Activated naive CD8-positive, alpha-beta T cell treated with anti-CD3 and anti-CD28 coated beads, Interleukin-2, amount 50 U/mL, for 24 hours (primary cell): ENCODE data around the gene DLGAP1.
"Not testable (repeated sequence)": the region's sequence is repeated elsewhere in the genome, so short reads cannot be mapped to it uniquely, and the experiment has no call there.

Experiments used
- ATAC-seq: fragments of 150-1000 bp; cut with Tn5 transposase; one replicate; pipeline ENCODE4 v1.10.0; 2021
- DNase-seq: peaks from one replicate; pipeline ENCODE4 v3.0.0; 2021
- H3K27ac Mint-ChIP-seq: one replicate; pipeline ENCODE4 v1.8.0; 2021; ENCODE audit warnings: mild to moderate bottlenecking, mixed read lengths
- H3K27me3 Mint-ChIP-seq: one replicate; pipeline ENCODE4 v1.8.0; 2021; ENCODE audit warnings: mixed read lengths
- H3K36me3 Mint-ChIP-seq: one replicate; pipeline ENCODE4 v1.8.0; 2021; ENCODE audit warnings: low read depth, mixed read lengths
- H3K4me1 Mint-ChIP-seq: one replicate; pipeline ENCODE4 v1.8.0; 2021; ENCODE audit warnings: mixed read lengths
- H3K4me3 Mint-ChIP-seq: one replicate; pipeline ENCODE4 v1.8.0; 2021; ENCODE audit warnings: mild to moderate bottlenecking, moderate library complexity, mixed read lengths
- H3K9me3 Mint-ChIP-seq: one replicate; pipeline ENCODE4 v1.8.0; 2021; ENCODE audit warnings: mixed read lengths

DLGAP1 gene

GRCh38 chr18:3651266-3651665 lies 803.8 kb downstream of the DLGAP1 start:
- H3K4me3 Mint-ChIP-seq = no peak overlapping the region
- no peaks in the 10 kb centered on the region for H3K9me3 Mint-ChIP-seq
- ATAC-seq (no peak), DNase-seq (no peak)
- peaks cover 51% of the 10 kb centered on the region for H3K4me1 Mint-ChIP-seq
- no peaks in the 10 kb centered on the region for H3K27me3 Mint-ChIP-seq
- no peak overlapping the region for H3K27ac Mint-ChIP-seq
- peaks cover 4% of the 10 kb centered on the region for H3K36me3 Mint-ChIP-seq

GRCh38 chr18:3650521-3651042 lies 804.5 kb downstream of the DLGAP1 start:
- not testable (repeated sequence) for DNase-seq, H3K27me3 Mint-ChIP-seq, ATAC-seq, H3K36me3 Mint-ChIP-seq, H3K9me3 Mint-ChIP-seq, H3K4me3 Mint-ChIP-seq
- Mint-ChIP-seq H3K27ac (peak overlapping the region; percentile 62), H3K4me1 (peaks cover 49% of the 10 kb centered on the region)

GRCh38 chr18:3649633-3650426 lies 805.3 kb downstream of the DLGAP1 start:
- Mint-ChIP-seq H3K4me1 (peaks cover 43% of the 10 kb centered on the region), H3K27me3 (no peaks in the 10 kb centered on the region), H3K36me3 (peaks cover 4% of the 10 kb centered on the region), H3K27ac (no peak overlapping the region), H3K9me3 (no peaks in the 10 kb centered on the region), H3K4me3 (no peak overlapping the region)
- ATAC-seq (no peak), DNase-seq (no peak)

DNA sequence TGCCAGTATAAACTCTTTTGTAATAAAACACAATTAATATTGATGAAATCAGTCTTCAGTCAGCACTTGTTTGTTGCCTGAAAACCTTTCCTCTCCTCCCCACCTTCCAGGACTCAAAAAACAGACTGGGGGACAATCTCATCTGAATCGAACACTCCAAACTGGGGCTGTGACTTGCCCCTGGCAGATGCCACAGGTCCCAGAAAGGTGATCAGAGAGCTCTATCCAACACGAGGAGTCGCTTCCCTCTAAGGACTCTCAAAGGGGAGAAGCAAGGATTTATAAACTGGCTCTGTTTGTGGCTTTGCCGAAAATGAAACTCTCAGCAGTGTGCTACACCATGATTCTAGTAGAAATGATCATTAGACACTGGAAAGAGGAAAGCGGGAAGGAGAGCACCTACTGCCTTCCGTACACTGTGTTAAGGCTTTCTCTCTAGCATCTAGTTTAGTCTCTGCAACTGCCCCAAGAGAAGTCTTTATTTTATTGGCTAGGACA lies 805.9 kb downstream of the DLGAP1 start:
- Mint-ChIP-seq H3K4me1 (peaks cover 36% of the 10 kb centered on the region), H3K27ac (no peak overlapping the region), H3K27me3 (no peaks in the 10 kb centered on the region), H3K36me3 (peaks cover 4% of the 10 kb centered on the region), H3K4me3 (no peak overlapping the region), H3K9me3 (no peaks in the 10 kb centered on the region)
- no peak for ATAC-seq
- no peak for DNase-seq

DNA sequence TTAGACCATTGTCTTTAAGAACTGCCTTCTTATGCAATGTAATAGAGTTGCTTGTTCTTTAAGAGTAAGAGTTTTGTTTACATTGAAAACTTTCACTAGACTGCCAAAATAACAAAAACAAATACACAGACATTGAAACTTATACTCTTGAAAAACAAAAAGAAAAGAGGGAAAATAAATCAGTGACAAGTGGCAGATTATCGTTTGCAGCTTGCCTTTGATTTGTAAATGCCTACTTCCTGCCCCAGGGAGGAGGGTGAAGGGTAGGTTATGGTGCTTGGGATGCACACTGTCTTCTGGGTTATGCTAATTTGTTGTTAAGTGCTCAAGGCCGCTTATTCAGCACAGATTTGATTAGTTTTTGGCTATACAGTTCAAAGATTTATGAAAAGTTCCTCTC lies 806.5 kb downstream of the DLGAP1 start:
- Mint-ChIP-seq H3K9me3 (no peaks in the 10 kb centered on the region), H3K4me3 (no peak overlapping the region), H3K4me1 (peaks cover 36% of the 10 kb centered on the region), H3K27me3 (no peaks in the 10 kb centered on the region), H3K36me3 (peaks cover 4% of the 10 kb centered on the region), H3K27ac (no peak overlapping the region)
- ATAC-seq = no peak
- DNase-seq = no peak

DNA sequence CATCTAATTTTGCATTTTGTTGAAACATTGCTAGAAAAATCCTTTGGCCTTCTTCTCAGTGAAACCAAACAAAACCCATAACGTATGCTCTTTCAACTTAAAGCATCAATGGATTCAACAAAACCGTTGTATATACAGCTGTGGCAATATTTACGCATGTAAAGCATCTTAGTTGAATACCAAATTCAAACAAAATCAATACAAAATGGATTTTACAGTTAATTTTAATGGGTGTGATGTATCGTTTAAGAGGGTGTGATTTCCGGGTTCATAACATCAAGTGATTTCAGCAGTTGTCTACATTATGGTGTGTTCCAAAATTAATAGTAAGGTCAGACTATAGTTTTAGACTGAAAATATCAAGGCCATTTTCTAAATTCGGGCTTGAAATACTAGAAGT lies 806.9 kb downstream of the DLGAP1 start:
- Mint-ChIP-seq H3K27me3 (no peaks in the 10 kb centered on the region), H3K4me1 (peaks cover 36% of the 10 kb centered on the region), H3K4me3 (no peak overlapping the region), H3K36me3 (peaks cover 4% of the 10 kb centered on the region), H3K27ac (no peak overlapping the region), H3K9me3 (no peaks in the 10 kb centered on the region)
- DNase-seq (no peak), ATAC-seq (no peak)

- Mint-ChIP-seq H3K4me3 (no peak overlapping the region), H3K36me3 (peaks cover 1% of the 10 kb centered on the region), H3K9me3 (no peaks in the 10 kb centered on the region), H3K27ac (no peak overlapping the region), H3K4me1 (peaks cover 36% of the 10 kb centered on the region), H3K27me3 (no peaks in the 10 kb centered on the region)
- no peak for DNase-seq
- ATAC-seq = no peak
These were observed 807.5 kb downstream of the DLGAP1 start for GRCh38 chr18:3647636-3648035.

GRCh38 chr18:3645384-3646156 lies 809.5 kb downstream of the DLGAP1 start:
- Mint-ChIP-seq H3K9me3 (no peaks in the 10 kb centered on the region), H3K4me1 (peaks cover 32% of the 10 kb centered on the region), H3K27me3 (no peaks in the 10 kb centered on the region), H3K36me3 (no peaks in the 10 kb centered on the region), H3K4me3 (no peak overlapping the region), H3K27ac (no peak overlapping the region)
- ATAC-seq (no peak), DNase-seq (no peak)

DNA sequence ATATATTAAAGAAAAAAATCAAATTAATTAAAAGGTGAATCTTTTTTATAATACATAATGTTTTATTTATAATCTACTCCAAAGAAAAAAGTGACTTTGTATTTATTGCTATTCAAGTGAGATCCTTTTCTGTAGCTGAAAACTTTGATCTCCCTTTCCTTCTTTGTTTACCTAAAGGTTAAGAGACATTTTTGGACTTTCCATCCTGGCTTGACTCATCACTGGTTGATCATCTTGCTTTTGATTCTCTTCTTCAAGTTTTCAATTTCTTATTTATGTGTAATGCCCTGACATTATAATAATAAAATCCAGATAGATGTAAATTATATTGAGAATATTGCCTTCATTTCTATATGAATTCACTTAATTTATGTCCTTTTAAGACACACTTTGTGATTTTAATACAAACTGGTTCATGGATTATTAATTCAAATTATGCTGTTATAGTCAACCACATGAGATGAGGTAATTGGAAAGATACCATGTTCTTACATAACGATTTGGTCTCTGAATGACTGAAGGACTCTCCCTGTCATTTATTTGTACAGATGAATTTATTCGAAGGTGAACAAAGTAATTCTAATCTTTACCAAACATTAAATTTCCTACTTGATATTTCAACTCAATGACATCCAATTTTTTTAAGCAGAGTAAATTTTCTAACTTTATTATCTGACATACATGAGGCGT lies 820.7 kb downstream of the DLGAP1 start:
- Mint-ChIP-seq H3K4me1 (peaks cover 37% of the 10 kb centered on the region), H3K27ac (peak overlapping the region; percentile 59), H3K4me3 (peak overlapping the region; percentile 25), H3K36me3 (no peaks in the 10 kb centered on the region), H3K9me3 (no peaks in the 10 kb centered on the region), H3K27me3 (no peaks in the 10 kb centered on the region)
- no peak for DNase-seq
- peak; percentile 46 for ATAC-seq

- DNase-seq (no peak), ATAC-seq (no peak)
- Mint-ChIP-seq H3K27me3 (no peaks in the 10 kb centered on the region), H3K9me3 (no peaks in the 10 kb centered on the region), H3K36me3 (no peaks in the 10 kb centered on the region), H3K27ac (no peak overlapping the region), H3K4me1 (peaks cover 40% of the 10 kb centered on the region), H3K4me3 (no peak overlapping the region)
These were observed 823.2 kb downstream of the DLGAP1 start for GRCh38 chr18:3631887-3632286.

- Mint-ChIP-seq H3K27me3 (no peaks in the 10 kb centered on the region), H3K4me1 (peaks cover 47% of the 10 kb centered on the region), H3K36me3 (peaks cover 2% of the 10 kb centered on the region), H3K27ac (peak overlapping the region; percentile 16), H3K9me3 (no peaks in the 10 kb centered on the region), H3K4me3 (no peak overlapping the region)
- DNase-seq (no peak), ATAC-seq (no peak)
These were observed 828.1 kb downstream of the DLGAP1 start for GRCh38 chr18:3626929-3627458.

- H3K27me3 Mint-ChIP-seq = no peaks in the 10 kb centered on the region
- H3K27ac Mint-ChIP-seq = peak overlapping the region; percentile 91
- H3K36me3 Mint-ChIP-seq = peaks cover 2% of the 10 kb centered on the region
- peaks cover 47% of the 10 kb centered on the region for H3K4me1 Mint-ChIP-seq
- no peak for DNase-seq
- H3K4me3 Mint-ChIP-seq = no peak overlapping the region
- ATAC-seq = no peak
- H3K9me3 Mint-ChIP-seq = no peaks in the 10 kb centered on the region
These were observed 829.4 kb downstream of the DLGAP1 start for GRCh38 chr18:3625742-3626091.

DNA sequence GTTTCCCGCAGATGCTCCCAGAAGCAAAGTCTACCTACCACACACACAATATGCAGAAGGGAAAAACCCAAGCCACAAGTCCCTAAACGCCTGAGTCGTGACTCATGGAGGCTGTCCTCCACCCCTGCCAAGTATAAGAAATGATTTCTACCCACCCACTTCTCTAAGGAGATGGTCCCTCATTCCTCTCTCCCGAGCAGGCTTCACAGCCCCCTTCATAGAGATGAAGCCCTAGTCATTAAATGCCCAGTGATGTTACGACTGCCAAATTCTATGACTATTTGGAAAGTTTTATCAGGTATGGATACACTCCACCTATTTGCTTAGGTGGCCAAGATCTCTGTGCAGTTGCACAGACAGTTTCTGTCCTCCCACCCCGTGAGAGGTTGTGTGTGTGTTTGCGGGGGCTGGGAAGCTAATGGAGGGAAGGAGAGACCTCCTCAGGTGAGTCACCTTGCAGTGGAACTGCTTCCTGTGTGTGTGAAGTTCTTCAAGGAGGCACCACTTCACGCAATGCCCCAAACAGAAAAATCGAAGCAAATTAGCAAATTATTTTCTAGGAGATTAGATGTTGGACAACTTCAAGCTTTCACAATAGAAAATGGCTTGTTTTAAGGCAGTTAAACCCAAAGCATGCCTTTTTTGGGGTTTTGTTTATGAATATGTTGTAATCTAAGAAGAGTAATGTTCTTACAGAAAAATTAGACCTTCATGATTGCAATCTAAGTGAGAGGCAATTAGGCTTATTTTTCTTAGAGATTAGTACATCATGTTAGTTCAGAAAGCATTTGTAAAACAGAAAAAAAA lies 830.0 kb downstream of the DLGAP1 start:
- DNase-seq = peak; percentile 66
- Mint-ChIP-seq H3K4me1 (peaks cover 47% of the 10 kb centered on the region), H3K27me3 (no peaks in the 10 kb centered on the region), H3K9me3 (no peaks in the 10 kb centered on the region), H3K27ac (peak overlapping the region; percentile 91), H3K4me3 (peak overlapping the region; percentile 53), H3K36me3 (peaks cover 2% of the 10 kb centered on the region)
- peak; percentile 95 for ATAC-seq

GRCh38 chr18:3624546-3624934 lies 830.6 kb downstream of the DLGAP1 start:
- no peaks in the 10 kb centered on the region for H3K27me3 Mint-ChIP-seq
- peaks cover 47% of the 10 kb centered on the region for H3K4me1 Mint-ChIP-seq
- H3K36me3 Mint-ChIP-seq = peaks cover 2% of the 10 kb centered on the region
- no peak for DNase-seq
- ATAC-seq = no peak
- peak overlapping the region; percentile 53 for H3K4me3 Mint-ChIP-seq
- peak overlapping the region; percentile 91 for H3K27ac Mint-ChIP-seq
- H3K9me3 Mint-ChIP-seq = no peaks in the 10 kb centered on the region
